B cell (primary cell): ENCODE results near the gene TRMT2A.

Experiments
- CTCF ChIP-seq: fragments of 200-600 bp; IDR thresholded peaks from one replicate; pipeline ENCODE4 v1.8.0; 2022; ENCODE audit warnings: antibody characterized with exemption, mild to moderate bottlenecking
- EZH2 ChIP-seq: IDR thresholded peaks from 2 replicates; pipeline ENCODE4 v1.6.1; 2012; ENCODE audit warnings: borderline replicate concordance, low read depth, mild to moderate bottlenecking, moderate library complexity, low read length; ENCODE audit not compliant: insufficient read depth, poor library complexity, severe bottlenecking

- no peak for TF ChIP-seq CTCF
- TF ChIP-seq EZH2 = no peak
These were observed 32.5 kb upstream of the TRMT2A start for GRCh38 chr22:20149257-20150250.
